ENCODE results near the gene C17orf75. TPM values are rescaled to one million over a fixed set of nuclear protein-coding genes. Genes with fewer than 3 reads are reported as not detected.

C17orf75 gene
- total RNA-seq, 1 experiment from 2014 or later: 27.0 TPM

- ChIA-PET CTCF (no interaction called here), POLR2A (ENCODE audit: unreplicated experiment) (interaction anchor here (0.6 kb wide), 1 partner anchor 21 kb away, joined by 3 read pairs; no protein-coding TSS in a partner anchor)
- Histone ChIP-seq H2AFZ (ENCODE audit: low read length) (no peak overlapping the region; the same call in 1 of the 2 replicates), H3K9me3 (ENCODE audit: low read length) (no peaks in the 10 kb centered on the region), H3K79me2 (ENCODE audit: low read length) (peaks cover 69% of the 10 kb centered on the region), H3K27ac (ENCODE audit: low read length) (peak overlapping the region; percentile 85), H3K27me3 (ENCODE audit: low read length) (no peaks in the 10 kb centered on the region), H3K9me2 (replicated peaks; ENCODE audit: low read length) (no peaks in the 10 kb centered on the region), H3K9ac (ENCODE audit: low read length) (peak overlapping the region; percentile 100), H3K4me2 (ENCODE audit: low read length) (peak overlapping the region; percentile 87), H3K36me3 (ENCODE audit: low read depth, low read length) (peaks cover 29% of the 10 kb centered on the region), H4K20me1 (ENCODE audit: low read length) (peaks cover 46% of the 10 kb centered on the region), H3K4me3 (ENCODE audit: low read length) (peak overlapping the region; percentile 99), H3F3A (ENCODE audit: low read length, unreplicated experiment) (no peaks in the 10 kb centered on the region), H3K4me1 (ENCODE audit: insufficient read depth, low read length) (peaks cover 12% of the 10 kb centered on the region; the same call in 1 of the 2 replicates)
- BruUV-seq (replicated peaks): no TSS peak
- no peak for TF ChIP-seq EZH2 (IDR thresholded peaks at IDR 0.05; ENCODE audit: low read length, unreplicated experiment)
- TF ChIP-seq CTCF (conservative IDR thresholded peaks at IDR 0.05; ENCODE audit: low read depth, low read length): no peak
- TF ChIP-seq EZH2phosphoT487 (IDR thresholded peaks at IDR 0.05; ENCODE audit: borderline replicate concordance, low read length): no peak
- peak; percentile 38 for DNase-seq
- intact Hi-C loops (cut with micrococcal nuclease): no loop called here
- no peak for ATAC-seq
Observed at GRCh38 chr17:32350666-32351418, 8.9 kb upstream of the C17orf75 start.

- CTCF ChIA-PET: no interaction called here
- intact Hi-C loops (cut with micrococcal nuclease): no loop called here
Observed at GRCh38 chr17:32349854-32350665, 8.1 kb upstream of the C17orf75 start, which contains the start of gene ZNF207. Gene ZNF207 (plus strand): TSS chr17:32350157. CDS start chr17:32350286, 129 bp downstream.

More at GRCh38 chr17:32349854-32350665, 8.1 kb upstream of the C17orf75 start, which contains the start of gene ZNF207:
- no peaks in the 10 kb centered on the region for H3K27me3 ChIP-seq (ENCODE audit: low read length)
- no peak for TF ChIP-seq CTCF (conservative IDR thresholded peaks at IDR 0.05; ENCODE audit: low read depth, low read length)
- TF ChIP-seq EZH2phosphoT487 (IDR thresholded peaks at IDR 0.05; ENCODE audit: borderline replicate concordance, low read length): no peak
- TF ChIP-seq EZH2 (IDR thresholded peaks at IDR 0.05; ENCODE audit: low read length, unreplicated experiment): no peak
- H3K4me2 ChIP-seq (ENCODE audit: low read length): peak within 1 kb of the TSS; percentile 87
- peak within 1 kb of the TSS; percentile 90 for H2AFZ ChIP-seq (ENCODE audit: low read length)
- TSS peak; percentile 83 for BruUV-seq (replicated peaks)
- peak within 1 kb of the TSS; percentile 100 for H3K9ac ChIP-seq (ENCODE audit: low read length)
- POLR2A ChIA-PET (ENCODE audit: unreplicated experiment): interaction anchor here (0.6 kb wide), 1 partner anchor 22 kb away, joined by 3 read pairs; no protein-coding TSS in a partner anchor
- no peaks in the 10 kb centered on the region for H3F3A ChIP-seq (ENCODE audit: low read length, unreplicated experiment)
- H4K20me1 ChIP-seq (ENCODE audit: low read length): peaks cover 39% of the 10 kb centered on the region
- peak; percentile 94 for ATAC-seq
- peaks cover 22% of the 10 kb centered on the region for H3K36me3 ChIP-seq (ENCODE audit: low read depth, low read length)
- H3K79me2 ChIP-seq (ENCODE audit: low read length): peaks cover 61% of the 10 kb centered on the region
- H3K9me2 ChIP-seq (replicated peaks; ENCODE audit: low read length): no peaks in the 10 kb centered on the region
- H3K4me1 ChIP-seq (ENCODE audit: insufficient read depth, low read length): peaks cover 12% of the 10 kb centered on the region; the same call in 1 of the 2 replicates
- no peaks in the 10 kb centered on the region for H3K9me3 ChIP-seq (ENCODE audit: low read length)
- peak; percentile 95 for DNase-seq
- peak within 1 kb of the TSS; percentile 99 for H3K4me3 ChIP-seq (ENCODE audit: low read length)
- H3K27ac ChIP-seq (ENCODE audit: low read length): peak within 1 kb of the TSS; percentile 85
